ENCODE results near the gene PTCH2. TPM values are rescaled to one million over a fixed set of nuclear protein-coding genes. Genes with fewer than 3 reads are reported as not detected.

The PTCH2 gene
- 1.9 TPM for total RNA-seq

DNA sequence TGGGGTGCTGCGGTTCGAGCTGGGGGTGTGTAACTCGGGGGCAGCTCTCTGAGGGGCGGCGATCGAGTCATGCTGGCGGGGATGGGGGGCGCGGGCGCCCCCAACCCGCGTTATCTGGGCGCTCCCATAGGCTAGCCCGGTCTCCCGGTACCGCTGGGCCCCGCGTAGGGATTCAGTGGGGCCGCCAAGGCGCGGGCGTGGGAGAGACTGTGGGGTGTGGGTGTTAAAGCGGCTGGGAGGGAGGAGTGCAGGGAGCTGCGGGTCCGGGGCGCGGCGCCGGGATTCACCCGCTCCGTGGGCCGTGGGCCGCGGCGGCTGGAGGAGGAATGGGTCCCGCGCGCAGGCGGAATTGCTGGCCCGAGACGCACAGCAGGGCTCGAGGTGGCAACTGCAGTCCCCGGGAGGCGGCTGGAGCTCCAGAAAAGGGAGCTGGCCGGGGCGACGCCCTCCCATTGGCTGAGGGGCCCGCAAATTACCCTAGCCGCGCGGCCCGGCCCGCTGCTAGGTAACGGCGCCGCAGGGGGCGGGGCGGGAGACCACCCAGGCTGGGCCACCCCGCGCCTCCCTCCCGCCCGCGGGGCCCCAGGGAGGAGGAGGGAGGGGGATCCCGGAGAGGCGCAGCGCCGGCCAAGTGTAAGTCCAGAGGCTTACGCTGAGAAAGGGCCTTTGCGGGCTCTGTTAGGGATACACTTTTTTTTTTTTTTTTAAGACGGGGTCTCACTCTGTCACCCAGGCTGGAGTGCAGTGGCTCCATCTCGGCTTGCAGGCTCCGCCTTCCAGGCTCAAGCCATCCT lies at the start of gene PTCH2:
PTCH2 (minus strand) TSS at position 392 of the 794 bp plus-strand sequence; CDS start at position 71, 321 bp downstream.
- DNase-seq (ENCODE audit: low spot score) = peak; percentile 59

GRCh38 chr1:44890007-44890406 lies 47.0 kb upstream of the PTCH2 start:
- DNase-seq (ENCODE audit: low spot score) = no peak

- no peak for DNase-seq (ENCODE audit: low spot score)
Measured at GRCh38 chr1:44885406-44885805, 42.4 kb upstream of the PTCH2 start.

DNA sequence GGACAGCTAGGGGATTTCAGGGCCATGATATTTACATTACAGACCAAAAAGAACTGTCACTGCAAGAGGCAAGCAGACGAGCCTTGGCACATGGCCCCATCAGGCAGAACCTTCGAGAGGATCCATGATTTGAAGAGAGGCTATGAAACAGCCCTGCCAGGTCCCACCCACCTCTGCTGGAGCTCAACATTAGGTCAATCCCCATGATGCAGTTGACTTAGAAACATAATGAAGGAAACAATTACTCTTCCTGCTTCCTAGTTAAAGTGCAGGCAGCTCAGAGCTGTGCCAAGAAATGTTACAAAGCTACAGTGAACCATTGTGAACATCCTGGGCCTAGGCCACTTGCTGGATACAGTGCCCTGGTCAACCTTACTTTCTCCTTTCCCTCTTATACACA lies 41.7 kb upstream of the PTCH2 start:
- DNase-seq (ENCODE audit: low spot score) = peak; percentile 17

GRCh38 chr1:44881011-44881632 lies 38.1 kb upstream of the PTCH2 start:
- DNase-seq (ENCODE audit: low spot score) = no peak

DNA sequence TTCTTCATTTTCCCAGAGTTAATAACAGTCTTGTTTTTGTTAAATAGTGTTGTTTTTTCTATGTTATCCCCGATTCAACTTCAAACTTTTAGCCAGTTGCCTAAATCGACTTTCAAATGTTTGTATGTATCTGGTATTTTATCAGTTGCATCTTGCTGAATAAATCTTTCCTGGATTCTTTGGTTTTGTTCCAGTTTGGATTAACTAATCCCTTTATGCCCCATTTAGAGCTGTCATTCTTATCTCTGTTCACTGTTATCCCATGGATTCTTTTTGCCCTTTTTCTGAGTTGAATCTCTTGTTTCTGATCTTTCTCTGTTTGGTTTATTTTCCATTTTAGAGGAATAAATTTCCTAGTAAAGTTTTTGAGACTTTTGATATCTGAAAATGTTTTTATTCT lies 31.1 kb upstream of the PTCH2 start:
- no peak for DNase-seq (ENCODE audit: low spot score)

DNA sequence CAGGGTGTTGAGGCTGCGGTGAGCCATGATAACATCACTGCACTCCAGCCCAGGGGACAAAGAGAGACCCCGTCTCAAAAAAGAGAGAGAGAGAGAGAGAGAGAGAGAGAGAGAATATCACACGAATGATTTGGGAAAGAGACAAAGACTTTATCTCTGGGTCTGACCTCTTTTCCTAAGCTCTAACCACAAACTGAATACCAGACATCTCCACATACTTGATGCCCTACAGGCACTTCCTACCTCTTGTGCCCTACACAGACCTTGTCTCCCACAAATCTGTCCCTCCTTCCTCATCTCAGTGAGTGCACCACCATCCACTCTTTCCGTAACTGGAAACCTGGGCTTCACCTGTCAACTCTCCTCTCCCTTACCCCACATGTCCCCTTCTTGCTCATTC lies 27.0 kb upstream of the PTCH2 start:
- no peak for DNase-seq (ENCODE audit: low spot score)

DNA sequence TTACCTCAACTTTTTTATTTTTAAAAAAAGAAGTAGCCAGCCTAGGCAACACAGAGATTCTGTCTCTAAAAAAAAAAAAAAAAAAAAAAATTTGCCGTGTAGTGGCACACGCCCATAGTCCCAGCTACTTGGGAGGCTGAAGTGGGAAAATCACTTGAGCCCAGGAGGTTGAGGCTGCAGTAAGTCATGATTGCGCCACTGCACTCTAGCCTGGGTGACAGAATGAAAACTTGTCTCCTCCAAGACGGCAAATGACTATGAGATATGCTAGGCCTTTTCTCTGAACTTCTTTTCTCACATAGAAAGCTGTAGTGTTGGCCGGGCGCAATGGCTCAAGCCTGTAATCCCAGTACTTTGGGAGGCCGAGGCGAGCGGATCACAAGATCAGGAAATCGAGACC lies 24.7 kb upstream of the PTCH2 start:
- no peak for DNase-seq (ENCODE audit: low spot score)

GRCh38 chr1:44862829-44863401 lies 19.9 kb upstream of the PTCH2 start:
- DNase-seq (ENCODE audit: low spot score) = no peak

GRCh38 chr1:44860891-44861425 lies 17.9 kb upstream of the PTCH2 start:
- no peak for DNase-seq (ENCODE audit: low spot score)

GRCh38 chr1:44860331-44860730 lies 17.3 kb upstream of the PTCH2 start:
- DNase-seq (ENCODE audit: low spot score) = no peak

- DNase-seq (ENCODE audit: low spot score) = no peak
Measured at GRCh38 chr1:44857446-44857845, 14.4 kb upstream of the PTCH2 start.

GRCh38 chr1:44855742-44856141 lies 12.7 kb upstream of the PTCH2 start:
- DNase-seq (ENCODE audit: low spot score) = no peak

DNA sequence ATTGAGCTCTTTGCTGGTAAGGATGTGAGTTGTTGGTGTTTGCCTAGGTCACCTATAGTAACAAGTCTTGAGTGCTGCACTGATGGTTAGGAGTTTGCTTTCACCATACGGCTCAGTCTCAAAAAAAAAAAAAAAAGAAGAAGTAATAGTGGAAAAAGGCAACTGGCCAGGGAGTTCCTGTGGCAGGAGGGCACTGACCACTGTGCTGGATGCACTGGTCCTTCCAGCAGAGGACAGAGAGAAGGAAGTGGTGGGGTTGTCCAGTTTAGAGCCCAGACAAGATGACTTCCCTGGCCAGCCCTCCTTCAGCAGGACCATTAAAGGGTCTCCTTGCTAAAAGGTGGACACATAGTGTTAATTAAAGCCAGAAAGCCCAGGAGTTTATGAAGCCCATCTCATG lies 11.9 kb upstream of the PTCH2 start:
- no peak for DNase-seq (ENCODE audit: low spot score)

DNA sequence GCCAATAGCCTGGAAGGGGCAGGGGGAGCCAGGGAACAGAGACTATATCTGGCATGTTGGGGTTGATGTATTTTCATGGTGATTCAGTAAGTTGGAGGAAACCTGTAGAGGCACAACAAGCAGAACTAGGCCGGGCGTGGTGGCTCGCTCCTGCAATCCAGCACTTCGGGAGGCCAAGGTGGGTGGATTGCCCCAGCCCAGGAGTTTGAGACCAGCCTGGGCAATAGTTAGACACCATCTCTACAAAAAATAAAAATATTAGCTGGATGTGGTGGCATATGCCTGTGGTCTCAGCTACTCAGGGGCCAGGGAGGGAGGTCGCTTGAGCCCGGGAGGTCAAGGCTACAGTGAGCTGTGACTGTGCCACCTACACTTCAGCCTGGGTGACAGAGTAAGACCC lies 10.1 kb upstream of the PTCH2 start:
- DNase-seq (ENCODE audit: low spot score) = no peak

GRCh38 chr1:44851308-44851707 lies 8.3 kb upstream of the PTCH2 start:
- DNase-seq (ENCODE audit: low spot score) = no peak

GRCh38 chr1:44849575-44850132 lies 6.6 kb upstream of the PTCH2 start:
- DNase-seq (ENCODE audit: low spot score) = no peak

GRCh38 chr1:44848456-44849181 lies 5.6 kb upstream of the PTCH2 start:
- no peak for DNase-seq (ENCODE audit: low spot score)

DNA sequence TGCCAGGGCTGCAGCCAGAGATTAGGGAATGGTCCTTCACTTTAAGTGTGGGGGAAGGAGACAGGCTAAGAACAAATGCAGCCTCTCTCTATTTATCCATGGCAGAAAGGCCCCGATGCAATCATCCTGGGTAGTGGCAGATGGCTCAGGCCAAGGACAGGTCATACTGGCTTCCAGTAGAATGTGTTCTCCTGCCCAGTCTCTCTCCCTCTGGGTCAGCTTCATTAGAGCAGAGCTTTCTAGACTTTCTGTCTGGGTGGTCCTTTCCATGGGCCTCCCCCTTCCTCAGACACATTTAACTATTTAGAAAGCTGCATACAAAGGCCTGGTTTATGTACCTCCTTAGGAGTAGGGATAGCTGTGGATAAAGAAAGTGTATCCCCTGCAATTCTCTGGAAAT lies 4.8 kb upstream of the PTCH2 start:
- DNase-seq (ENCODE audit: low spot score) = no peak

GRCh38 chr1:44846985-44847384 lies 3.9 kb upstream of the PTCH2 start:
- no peak for DNase-seq (ENCODE audit: low spot score)

- no peak for DNase-seq (ENCODE audit: low spot score)
Measured at GRCh38 chr1:44842486-44842861, 579 bp downstream of the PTCH2 start.

- DNase-seq (ENCODE audit: low spot score) = no peak
Measured at GRCh38 chr1:44839576-44839975, 3.5 kb downstream of the PTCH2 start.

All from mucosa of gallbladder (tissue), 1 donor.